Mesodermal cell (in vitro differentiated cells): Measurements from ENCODE around the gene ETDC. TPM values are rescaled to one million over a fixed set of nuclear protein-coding genes. Genes with fewer than 3 reads are reported as not detected.
"Not testable (repeated sequence)": the region's sequence is repeated elsewhere in the genome, so short reads cannot be mapped to it uniquely, and the experiment has no call there.

ENCODE experiments used
- H3K27ac ChIP-seq: 2 replicates; pipeline ENCODE4 v1.7.0; 2013; ENCODE audit warnings: mild to moderate bottlenecking, low read depth, low read length, moderate library complexity; ENCODE audit not compliant: severe bottlenecking
- H3K36me3 ChIP-seq: 2 replicates; pipeline ENCODE4 v1.7.1; 2013; ENCODE audit warnings: mild to moderate bottlenecking, low read length, moderate library complexity; ENCODE audit not compliant: control insufficient read depth, insufficient read depth
- H3K4me1 ChIP-seq: one replicate; pipeline ENCODE4 v1.7.1; 2013; ENCODE audit warnings: mild to moderate bottlenecking, low read length; ENCODE audit not compliant: insufficient read depth, control insufficient read depth, poor library complexity, severe bottlenecking
- H3K4me3 ChIP-seq: 2 replicates; pipeline ENCODE4 v1.7.0; 2013; ENCODE audit warnings: low read length, control low read depth, mild to moderate bottlenecking; ENCODE audit not compliant: insufficient read depth, poor library complexity, severe bottlenecking; ENCODE audit errors: extremely low read depth
- H3K9me3 ChIP-seq: 2 replicates; pipeline ENCODE4 v1.7.1; 2013; ENCODE audit warnings: mild to moderate bottlenecking, low read length, moderate library complexity; ENCODE audit not compliant: control insufficient read depth
- WGBS, 2 experiments: methylation state at CpG; one replicate each; pipeline ENCODE4 v1.1.5; 2013; ENCODE audit warnings: missing lambda C conversion rate in 2 of 2; ENCODE audit not compliant: insufficient coverage in 2 of 2; 5-methylcytosine and 5-hydroxymethylcytosine counted together
- polyA plus RNA-seq, 2 experiments: library from polyadenylated mRNA; stranded (reverse); fragments of 50-300 nt; gene quantifications; one replicate each; pipeline ENCODE4 v1.2.3, GENCODE V29; 2013

ETDC gene
- polyA plus RNA-seq (2013, experiment 1 of 2): not detected
- polyA plus RNA-seq (2013, experiment 2 of 2): not detected

DNA sequence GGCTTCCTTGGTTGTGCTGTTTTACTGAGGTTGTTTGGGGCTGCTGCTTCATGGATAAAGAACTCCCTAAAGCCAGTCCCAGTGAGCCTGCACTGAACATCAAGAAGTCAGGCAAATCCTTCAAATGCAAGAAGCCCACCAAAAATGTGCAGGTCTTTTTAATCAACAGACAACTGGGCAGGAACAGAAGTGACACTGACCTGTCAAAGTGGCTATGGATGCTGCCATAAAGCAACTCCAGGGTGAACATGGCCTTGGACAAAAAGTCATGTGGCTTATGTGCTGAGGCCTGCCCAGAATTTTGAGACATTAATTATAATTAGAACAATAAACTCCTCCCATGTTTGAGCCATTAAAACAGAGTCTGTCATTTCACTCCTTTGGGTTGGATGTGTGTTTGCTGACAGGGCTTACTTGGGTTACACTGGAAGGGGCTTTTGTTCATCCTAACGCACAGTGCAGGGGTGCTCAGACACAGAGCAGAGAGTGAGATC, at the start of gene ETDC:
TSS of gene ETDC (plus strand) at position 51 of the 494 bp plus-strand sequence. CDS start at position 51, 0 bp downstream.
- no peaks in the 10 kb centered on the region for H3K4me1 ChIP-seq
- H3K9me3 ChIP-seq: no peaks in the 10 kb centered on the region
- no peak within 1 kb of the TSS for H3K27ac ChIP-seq
- H3K36me3 ChIP-seq: no peaks in the 10 kb centered on the region
- H3K4me3 ChIP-seq: no peak within 1 kb of the TSS
- no CpG with 5 or more reads among the region's 1 CpG for WGBS, 2 experiments

DNA sequence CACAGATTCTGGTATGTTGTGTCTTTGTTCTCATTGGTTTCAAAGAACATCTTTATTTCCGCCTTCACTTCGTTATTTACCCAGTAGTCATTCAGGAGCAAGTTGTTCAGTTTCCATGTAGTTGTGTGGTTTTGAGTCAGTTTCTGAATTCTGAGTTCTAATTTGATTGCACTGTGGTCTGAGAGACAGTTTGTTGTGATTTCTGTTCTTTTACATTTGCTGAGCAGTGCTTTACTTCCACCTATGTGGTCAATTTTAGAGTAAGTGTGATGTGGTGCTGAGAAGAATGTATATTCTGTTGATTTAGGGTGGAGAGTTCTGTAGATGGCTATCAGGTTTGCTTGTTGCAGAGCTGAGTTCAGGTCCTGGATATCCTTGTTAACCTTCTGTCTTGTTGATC, 48.3 kb upstream of the ETDC start:
- H3K4me3 ChIP-seq, H3K27ac ChIP-seq, H3K4me1 ChIP-seq, H3K36me3 ChIP-seq, H3K9me3 ChIP-seq: not testable (repeated sequence)
- WGBS, 2 experiments: no CpG with 5 or more reads among the region's 2 CpGs

DNA sequence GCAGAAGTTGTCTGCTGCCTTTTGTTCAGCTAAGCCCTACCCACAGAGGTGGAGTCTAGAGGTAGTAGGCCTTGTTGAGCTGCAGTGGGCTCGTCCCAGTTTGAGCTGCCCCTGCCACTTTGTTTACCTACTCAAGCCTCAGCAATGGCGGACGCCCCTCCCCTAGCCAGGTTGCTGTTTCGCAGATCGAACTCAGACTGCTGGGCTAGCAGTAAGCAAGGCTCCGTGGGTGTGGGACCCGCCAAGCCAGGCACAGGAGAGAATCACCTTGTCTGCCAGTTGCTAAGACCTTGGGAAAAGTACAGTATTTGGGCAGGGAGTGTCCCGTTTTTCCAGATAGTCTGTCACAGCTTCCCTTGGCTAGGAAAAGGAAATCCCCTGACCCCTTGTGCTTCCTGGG, 45.9 kb upstream of the ETDC start:
- H3K4me1 ChIP-seq, H3K9me3 ChIP-seq, H3K36me3 ChIP-seq, H3K27ac ChIP-seq, H3K4me3 ChIP-seq: not testable (repeated sequence)
- 90% methylated on average over 3 of the region's 8 CpGs; no CpG with 5 or more reads in 1 of the 2 experiments for WGBS, 2 experiments

DNA sequence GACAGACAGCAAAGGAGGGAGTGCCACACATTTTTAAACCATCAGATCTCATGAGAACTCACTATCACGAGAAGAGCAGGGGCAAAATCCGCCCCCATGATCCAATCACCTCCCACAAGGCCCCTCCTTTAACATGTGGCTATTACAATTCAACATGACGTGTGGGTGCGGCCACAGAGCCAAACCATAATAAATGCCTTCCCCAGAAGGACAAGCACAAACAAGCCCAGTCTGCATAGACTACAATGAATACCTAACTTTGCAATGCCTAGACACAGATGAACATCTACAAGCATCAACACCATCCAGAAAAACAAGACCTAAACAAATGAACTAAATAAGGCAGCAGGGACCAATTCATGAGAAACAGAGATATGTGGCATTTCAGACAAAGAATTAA, 45.1 kb upstream of the ETDC start:
- no CpG with 5 or more reads among the region's 4 CpGs for WGBS, 2 experiments

DNA sequence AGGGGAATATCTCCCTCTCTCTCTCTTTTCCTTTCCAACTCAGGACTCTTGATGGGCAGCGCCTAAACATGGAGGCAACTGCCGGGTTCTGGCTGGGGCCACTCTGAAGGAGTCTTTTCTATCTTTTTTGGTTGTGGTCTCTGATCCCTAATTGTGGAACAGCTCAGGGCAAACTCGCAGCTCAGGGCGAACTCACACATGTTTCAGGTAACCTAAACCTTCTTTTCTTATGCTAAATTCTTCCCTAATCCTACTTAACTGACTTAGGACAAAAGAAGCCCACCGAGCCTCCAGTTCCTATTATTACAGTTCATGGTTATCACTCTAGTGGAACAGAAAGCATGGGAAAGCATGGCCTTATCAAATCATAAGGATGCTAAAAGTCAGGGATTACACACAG, 36.1 kb upstream of the ETDC start:
- H3K27ac ChIP-seq: no peak overlapping the region
- no peaks in the 10 kb centered on the region for H3K9me3 ChIP-seq
- no peak overlapping the region for H3K4me3 ChIP-seq
- H3K4me1 ChIP-seq: no peaks in the 10 kb centered on the region
- no CpG with 5 or more reads among the region's 5 CpGs for WGBS, 2 experiments
- H3K36me3 ChIP-seq: no peaks in the 10 kb centered on the region

More for the DNA sequence above, 45.1 kb upstream of the ETDC start:
- Histone ChIP-seq H3K9me3 (no peaks in the 10 kb centered on the region), H3K4me1 (no peaks in the 10 kb centered on the region), H3K27ac (no peak overlapping the region), H3K4me3 (no peak overlapping the region), H3K36me3 (no peaks in the 10 kb centered on the region)

DNA sequence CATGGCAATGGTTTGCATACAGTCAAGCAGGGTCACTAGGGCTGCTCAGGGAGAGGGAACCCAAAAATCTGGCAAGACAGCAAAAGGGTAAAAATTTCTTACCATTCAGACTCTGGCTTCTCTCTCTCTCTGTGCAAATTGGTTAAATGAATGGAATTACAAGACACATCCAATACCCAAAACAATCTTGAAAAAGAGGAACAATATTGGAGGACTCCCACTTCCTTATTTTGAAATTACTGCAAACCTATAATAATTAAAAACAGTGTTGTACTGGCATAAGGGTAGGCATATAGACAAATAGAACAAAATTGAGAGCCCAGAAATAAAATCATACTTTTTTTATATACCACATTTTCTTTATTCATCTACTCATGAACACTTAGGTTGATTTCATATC, 33.3 kb upstream of the ETDC start:
- Histone ChIP-seq H3K9me3 (no peaks in the 10 kb centered on the region), H3K4me3 (no peak overlapping the region), H3K4me1 (no peaks in the 10 kb centered on the region), H3K36me3 (no peaks in the 10 kb centered on the region), H3K27ac (no peak overlapping the region)

DNA sequence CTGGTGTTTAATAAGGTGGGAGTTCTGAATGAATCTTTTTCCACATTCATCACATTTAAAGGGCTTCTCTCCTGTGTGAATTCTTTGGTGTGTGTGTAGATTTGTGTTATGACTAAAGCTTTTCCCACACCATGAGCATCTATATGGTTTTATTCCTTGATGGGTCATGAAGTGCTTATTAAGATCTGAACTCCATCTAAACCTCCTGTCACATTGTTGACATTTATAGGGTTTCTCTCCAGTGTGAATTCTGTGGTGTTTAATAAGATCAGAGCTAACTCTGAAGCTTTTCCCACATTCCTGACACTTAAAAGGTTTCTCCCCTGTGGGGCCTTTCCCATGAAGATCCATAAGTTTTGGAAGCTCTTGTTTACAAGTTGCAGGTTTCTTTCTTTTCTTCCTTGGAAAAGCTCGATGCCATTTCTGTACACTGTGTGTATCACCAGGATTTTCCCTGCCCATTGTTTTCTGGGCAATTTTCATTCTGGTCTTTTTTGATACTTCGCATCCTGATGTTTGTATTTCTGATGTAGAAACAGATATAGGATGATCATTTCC, 21.9 kb upstream of the ETDC start:
- no peak overlapping the region for H3K4me3 ChIP-seq
- H3K4me1 ChIP-seq: no peaks in the 10 kb centered on the region
- H3K27ac ChIP-seq: no peak overlapping the region
- 80% methylated on average over 1 of the region's 2 CpGs; no CpG with 5 or more reads in 1 of the 2 experiments for WGBS, 2 experiments
- peaks cover 20% of the 10 kb centered on the region for H3K9me3 ChIP-seq
- H3K36me3 ChIP-seq: peaks cover 10% of the 10 kb centered on the region

DNA sequence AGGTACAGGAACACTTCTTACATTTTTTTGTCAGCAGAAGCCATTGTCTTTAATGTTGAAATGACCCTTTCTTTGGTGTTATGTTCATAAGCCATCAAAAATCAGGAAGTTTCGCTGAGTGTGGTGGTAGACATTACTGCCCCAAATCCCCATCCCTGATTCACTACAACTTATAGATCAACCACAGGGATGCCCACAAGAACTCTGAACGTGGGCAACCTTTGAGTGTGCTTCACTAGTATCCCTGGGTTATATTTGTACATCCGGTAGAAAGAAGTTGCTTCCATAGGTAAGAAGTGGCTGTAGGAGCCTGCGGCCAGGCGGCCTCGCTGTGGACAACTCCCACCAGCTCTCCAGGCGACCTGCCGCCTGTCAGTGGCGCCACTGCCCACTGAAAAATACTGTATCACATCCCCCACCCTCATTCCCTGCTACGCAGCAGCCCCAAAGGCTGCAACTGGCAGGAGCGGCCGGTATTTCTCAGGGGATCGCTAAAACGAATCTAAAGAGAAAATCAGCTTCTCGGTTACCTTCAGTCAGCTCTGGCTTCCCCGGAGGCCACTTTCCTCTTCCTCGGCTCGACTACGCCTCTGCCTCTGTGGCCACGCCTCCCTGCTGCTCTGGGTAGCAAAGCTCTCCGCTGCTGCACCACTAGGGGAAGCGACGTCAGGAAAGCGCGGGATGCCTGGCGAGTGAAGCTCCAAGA, 13.9 kb upstream of the ETDC start:
- no peaks in the 10 kb centered on the region for H3K4me1 ChIP-seq
- no peak overlapping the region for H3K27ac ChIP-seq
- H3K4me3 ChIP-seq: peak overlapping the region; percentile 8
- H3K36me3 ChIP-seq: no peaks in the 10 kb centered on the region
- no peaks in the 10 kb centered on the region for H3K9me3 ChIP-seq
- 2 to 19% methylated on average over 6 to 7 of the region's 26 CpGs for WGBS, 2 experiments

DNA sequence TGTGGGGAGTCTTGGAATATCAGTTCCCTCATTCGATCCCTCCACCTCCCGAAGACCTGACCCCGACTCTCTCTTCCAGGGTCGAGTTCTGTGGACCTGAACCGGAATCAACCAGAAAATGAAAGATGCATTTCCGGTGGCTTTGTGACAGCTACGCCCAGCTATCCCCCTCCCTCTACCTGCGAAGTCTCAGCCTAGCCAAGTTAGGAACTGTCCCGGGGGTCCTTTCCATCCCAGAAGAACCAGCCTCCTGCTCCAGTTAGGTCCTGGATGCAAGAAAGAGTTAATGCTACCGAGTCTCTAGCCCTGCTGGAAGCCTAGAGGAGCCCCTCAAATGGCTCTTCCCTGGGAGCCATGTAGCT, 13.4 kb upstream of the ETDC start:
- no peaks in the 10 kb centered on the region for H3K36me3 ChIP-seq
- no peak overlapping the region for H3K27ac ChIP-seq
- 40 to 44% methylated on average over 1 to 5 of the region's 10 CpGs for WGBS, 2 experiments
- peak overlapping the region; percentile 8 for H3K4me3 ChIP-seq
- no peaks in the 10 kb centered on the region for H3K9me3 ChIP-seq
- H3K4me1 ChIP-seq: no peaks in the 10 kb centered on the region

DNA sequence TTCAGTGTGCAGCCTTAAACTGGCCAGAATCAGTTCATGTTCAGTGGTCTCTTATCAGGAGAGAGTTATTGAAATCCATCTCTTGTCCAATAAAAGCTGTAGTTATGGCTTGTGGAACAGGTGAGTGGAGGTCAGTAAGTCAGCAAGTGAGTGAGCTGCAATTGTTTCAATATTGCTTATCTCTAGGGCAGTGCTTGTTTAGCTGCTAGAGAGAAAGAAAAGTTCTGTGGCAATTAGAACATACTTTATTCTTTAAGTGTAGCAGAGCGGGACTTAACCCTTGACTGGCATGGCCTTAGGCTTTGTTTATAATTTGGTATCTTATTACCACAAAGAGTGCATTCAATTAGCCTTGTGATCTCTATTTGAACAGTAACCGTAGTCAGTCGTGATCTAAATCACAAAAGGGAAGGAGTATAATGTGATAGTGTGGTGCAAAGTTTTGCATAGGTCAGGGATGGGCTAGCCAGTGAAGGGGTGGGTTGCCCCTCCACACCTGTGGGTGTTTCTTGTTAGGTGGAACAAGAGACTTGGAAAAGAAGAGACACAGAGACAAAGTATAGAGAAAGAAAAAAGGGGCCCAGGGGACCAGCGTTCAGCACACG, 6.9 kb upstream of the ETDC start:
- no CpG with 5 or more reads among the region's 5 CpGs for WGBS, 2 experiments
- Histone ChIP-seq H3K36me3 (no peaks in the 10 kb centered on the region), H3K4me1 (no peaks in the 10 kb centered on the region), H3K9me3 (no peaks in the 10 kb centered on the region), H3K4me3 (no peak overlapping the region), H3K27ac (no peak overlapping the region)

DNA sequence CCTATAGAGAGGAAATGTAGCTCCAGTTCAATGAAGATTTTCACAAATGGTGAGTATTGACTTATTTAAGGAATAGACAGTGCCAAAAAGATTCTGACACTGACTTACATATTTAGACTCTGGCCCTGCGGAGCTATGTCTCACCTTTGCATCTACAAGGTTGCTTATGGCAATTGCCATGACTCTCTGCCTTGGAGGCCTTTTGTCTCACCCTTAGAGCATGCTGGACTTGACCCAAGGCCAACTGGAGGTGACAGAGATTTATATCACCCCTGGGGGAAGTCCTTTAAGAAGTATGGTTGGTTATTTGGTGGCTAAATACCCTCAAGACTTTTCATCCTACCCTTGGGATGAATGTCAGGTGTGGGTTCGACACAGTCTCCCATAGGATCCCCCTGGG, 4.5 kb upstream of the ETDC start:
- Histone ChIP-seq H3K27ac (no peak overlapping the region), H3K4me1 (no peaks in the 10 kb centered on the region), H3K9me3 (no peaks in the 10 kb centered on the region), H3K36me3 (no peaks in the 10 kb centered on the region), H3K4me3 (no peak overlapping the region)
- 71% methylated on average over 1 of the region's 2 CpGs; no CpG with 5 or more reads in 1 of the 2 experiments for WGBS, 2 experiments
